PC-3 (cell line): ENCODE data around the gene S100A7.

Experiments
- CTCF ChIP-seq: fragments of 300-600 bp; sonication (generic); conservative IDR thresholded peaks from 2 replicates; pipeline ENCODE4 v1.5.1; 2017; ENCODE audit warnings: antibody characterized with exemption, low read depth, mild to moderate bottlenecking, low read length
- EZH2 ChIP-seq: fragments of 300-600 bp; sonication (generic); IDR thresholded peaks from one replicate; pipeline ENCODE4 v1.6.1; 2017; ENCODE audit warnings: antibody characterized with exemption, mild to moderate bottlenecking, low read length; ENCODE audit not compliant: unreplicated experiment

DNA sequence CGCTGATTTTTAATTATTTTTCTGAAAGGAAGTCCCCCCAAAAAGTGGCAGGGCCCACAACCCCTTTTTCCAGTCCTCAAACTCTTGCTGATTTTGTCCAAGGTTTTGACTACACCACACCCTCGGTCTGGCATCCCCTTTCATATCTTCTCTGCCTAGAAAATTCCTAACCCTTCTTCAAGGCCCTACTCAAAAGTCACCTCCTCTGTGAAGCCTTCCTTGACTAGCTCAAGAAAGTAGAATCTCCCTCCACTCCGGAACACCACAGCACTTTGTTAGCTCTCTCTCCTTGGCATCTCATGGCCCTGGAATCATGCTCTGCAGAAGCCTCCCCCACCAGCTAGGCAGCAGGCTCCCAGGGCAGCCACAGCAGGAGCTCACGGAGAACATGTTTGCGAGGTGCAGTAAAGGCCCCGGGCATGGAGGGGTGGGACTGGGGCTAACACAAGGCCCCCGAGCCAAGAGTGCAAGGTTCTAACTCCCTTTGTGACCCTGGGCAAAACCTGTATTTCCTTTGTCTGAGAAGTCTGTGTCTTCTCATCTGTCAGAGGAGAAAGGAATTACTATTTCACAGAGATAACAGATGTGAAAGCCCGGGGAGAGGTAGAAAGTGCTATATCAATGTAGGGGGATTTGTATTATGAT is 17.7 kb upstream of the S100A7 start:
- TF ChIP-seq CTCF (no peak), EZH2 (no peak)
